ENCODE results near the gene TRIM54. TPM values are rescaled to one million over a fixed set of nuclear protein-coding genes. Genes with fewer than 3 reads are reported as not detected.

TRIM54 gene, protein sequence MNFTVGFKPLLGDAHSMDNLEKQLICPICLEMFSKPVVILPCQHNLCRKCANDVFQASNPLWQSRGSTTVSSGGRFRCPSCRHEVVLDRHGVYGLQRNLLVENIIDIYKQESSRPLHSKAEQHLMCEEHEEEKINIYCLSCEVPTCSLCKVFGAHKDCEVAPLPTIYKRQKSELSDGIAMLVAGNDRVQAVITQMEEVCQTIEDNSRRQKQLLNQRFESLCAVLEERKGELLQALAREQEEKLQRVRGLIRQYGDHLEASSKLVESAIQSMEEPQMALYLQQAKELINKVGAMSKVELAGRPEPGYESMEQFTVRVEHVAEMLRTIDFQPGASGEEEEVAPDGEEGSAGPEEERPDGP
- not detected in 2 replicates for total RNA-seq

DNA sequence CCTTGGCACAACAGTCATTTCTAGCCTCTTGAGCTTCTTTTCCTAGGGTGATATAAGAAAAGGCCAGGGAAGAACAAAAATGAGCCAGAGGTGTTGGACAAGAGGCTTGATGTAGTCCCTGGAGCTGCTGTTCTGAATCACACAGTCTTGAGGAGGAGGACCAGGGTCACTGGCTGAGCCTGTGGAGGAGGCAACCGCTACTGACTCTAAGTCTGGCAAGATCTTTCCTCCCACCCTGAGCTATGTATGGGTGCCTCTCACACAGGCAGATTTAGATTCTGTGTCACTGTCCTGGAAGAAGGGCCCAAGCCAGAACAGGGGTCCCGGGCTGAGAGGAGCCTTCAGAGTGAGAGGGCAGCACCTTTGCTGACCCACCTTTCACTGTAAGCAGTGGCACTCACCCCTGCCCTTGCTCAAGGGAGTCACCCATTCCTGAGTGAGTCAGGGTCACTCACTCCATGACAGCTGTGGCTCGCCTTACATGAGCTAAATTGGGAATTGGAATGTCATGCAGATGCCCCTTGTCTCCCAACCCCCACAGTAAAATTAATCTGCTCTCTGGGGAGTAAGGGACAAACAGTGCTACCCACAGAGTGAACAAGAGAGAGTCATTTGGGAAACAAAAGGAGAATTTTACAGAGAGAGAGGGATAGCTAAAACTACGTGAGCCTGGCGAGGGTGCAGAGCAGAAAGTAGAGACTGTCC is at the start of gene TRIM54:
Gene TRIM54, plus strand, starts transcription at position 575 of the 705 bp plus-strand sequence. CDS start 303 bp downstream, outside the sequence.

DNA sequence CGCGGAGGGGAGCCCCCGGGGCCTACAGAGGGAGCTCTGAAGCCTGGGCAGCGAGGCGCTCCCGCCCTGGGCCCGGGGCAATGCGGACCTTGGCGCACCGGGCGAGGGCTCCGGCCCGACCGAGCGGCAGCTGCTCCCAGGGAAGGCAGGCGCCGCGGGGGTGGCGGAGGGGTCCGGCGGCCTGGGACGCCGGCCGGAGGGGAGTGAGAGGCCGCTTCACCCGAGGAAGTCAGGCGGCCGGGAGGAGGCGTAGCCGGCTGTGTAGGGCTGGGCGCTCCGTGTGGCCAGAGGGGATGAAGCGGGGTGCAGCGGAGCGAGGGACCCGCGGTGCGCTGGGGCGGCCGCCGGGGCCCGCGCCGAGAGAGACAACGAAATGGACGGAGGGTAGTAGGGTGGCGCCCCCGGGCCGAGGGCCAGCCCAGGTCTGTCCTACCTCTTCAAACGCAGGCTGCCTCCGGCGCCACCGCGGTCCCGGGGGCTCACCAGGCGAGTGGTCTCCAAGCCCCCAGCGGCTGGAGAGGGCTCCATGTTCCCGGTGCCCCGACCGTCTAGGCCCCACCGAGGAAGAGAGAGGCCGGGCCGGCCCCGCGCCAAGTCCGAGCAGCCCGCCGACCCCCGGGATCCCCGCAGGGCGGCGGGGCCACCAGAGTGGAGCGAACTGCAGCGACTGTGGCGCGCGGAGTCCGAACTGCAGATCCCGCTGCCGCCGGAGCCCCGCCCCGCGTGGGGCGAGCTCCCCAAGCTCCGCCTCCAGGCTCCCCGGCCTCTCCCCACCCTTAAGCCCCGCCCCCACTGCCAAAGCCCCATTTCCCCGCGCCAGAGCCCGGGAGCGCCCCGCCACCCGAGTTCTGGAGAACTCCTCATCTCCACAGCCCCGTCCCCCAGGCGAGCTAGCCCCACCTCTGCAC is 19.6 kb upstream of the TRIM54 start, which contains the start of gene SLC30A3:
Gene SLC30A3, minus strand, starts transcription at position 669 of the 908 bp plus-strand sequence. Its CDS starts 141 bp downstream, at position 528.

DNA sequence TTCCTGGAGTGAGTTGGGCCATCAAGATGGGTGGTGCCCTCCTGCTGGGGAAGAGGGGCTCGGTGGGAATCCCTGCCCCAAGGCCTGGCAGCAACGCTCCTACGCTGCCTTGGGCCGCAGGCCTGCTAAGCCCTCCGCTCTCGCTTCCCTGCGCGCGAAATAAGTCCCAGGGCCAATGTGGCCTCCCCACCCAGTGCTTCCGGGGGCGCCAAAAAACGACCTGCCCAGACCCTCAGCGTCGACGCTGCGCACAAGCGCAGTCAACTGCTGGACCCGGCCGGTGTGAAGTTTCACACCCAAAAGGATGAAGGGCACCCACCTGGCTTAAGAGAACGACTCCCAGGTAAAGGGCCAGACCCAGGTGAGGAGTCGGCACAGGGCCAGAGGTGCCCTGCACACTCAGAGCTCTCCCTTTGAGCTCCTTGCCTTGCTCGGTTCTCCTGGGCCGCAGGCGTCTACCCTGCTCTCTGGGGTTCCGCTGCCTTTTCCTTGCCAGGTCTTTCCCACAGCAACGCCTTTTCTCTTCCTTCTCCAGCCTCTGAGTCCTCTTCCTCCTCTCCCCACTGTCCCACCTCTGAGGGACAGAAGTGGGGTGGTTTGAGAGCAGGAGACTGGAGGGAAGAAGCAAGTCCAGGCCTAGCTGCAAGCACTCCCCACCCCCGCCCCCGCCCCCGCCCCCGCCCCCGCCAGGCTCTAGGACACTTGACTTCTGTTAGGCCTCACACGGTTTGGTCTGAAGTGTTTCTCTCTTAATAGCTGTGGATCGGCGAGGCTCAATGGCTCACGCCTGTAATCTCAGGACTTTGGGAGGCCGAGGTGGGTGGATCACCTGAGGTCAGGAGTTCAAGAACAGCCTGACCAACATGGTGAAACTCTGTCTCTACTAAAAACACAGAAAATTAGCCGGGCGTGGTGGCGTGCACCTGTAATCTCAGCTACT is 6.7 kb upstream of the TRIM54 start, which contains the start of gene DNAJC5G:
Gene DNAJC5G, plus strand, starts transcription at position 223 of the 940 bp plus-strand sequence. CDS start 1,296 bp downstream, outside the sequence.

DNA sequence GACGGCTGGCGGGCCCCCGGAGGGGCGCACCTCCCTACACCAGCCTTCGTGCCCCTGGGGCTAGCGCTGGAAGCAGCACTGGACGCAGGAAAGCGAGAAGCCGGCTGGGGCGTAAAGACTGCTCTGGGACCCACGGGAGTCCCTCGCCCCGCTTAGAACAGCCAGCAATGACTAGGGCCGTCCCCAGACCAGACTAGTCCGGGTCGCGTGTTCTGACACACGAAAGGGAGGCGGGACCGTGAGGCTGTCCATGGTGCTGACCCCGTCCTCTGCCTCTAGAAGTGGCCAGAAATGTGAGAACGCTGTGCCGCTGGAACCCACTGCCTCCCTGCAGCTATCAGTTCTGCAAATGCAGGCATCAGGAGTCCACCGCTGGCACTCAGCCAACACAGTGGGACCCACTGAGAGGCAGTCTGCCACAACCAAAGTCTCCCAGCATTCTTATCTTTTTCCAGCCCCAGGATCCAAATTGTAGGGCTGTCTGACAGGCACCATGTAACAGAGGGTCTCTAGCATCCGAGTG is 26.2 kb downstream of the TRIM54 start, which contains the start of gene UCN:
Gene UCN, minus strand, starts transcription at position 87 of the 523 bp plus-strand sequence. CDS start 550 bp downstream, outside the sequence.

DNA sequence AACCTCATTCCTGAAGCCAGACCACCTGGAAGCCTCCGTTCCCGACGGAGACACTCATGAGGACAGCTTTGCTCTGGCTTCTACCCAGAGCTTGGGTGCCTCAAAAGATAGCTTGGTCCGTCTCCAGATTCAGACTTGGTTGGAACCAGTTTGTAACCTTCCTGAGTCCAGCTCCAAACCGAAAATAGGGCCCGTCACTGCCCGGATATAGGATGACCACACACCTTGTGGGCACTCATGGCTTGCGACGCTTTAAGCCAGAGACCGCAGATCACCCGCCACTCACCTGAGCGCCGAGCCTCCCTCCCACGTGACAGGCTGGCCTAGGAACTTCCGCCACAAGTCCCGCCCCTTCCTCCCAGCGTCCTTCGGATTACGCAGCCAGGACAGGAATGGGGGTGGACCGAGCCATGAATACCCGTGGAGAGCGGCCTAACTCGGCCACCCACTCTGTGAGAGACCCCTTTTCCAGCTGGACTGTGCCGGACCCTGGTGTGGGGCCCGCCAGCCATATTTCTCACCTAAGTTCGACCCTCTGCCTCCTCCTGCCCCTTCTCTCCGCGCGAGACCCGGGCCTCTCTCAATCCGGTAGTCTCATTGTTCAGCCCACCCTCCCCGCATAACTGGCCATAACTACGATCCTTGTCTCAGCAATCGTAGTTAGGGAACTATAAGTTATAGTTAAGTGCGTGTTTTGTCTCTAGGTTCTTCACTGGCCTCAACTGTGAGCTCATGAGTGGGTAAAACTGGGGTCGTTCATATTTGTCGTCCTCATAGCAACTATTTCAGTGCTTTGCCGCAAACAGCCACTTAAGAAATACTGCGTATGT is 40.8 kb downstream of the TRIM54 start, which contains the start of gene MPV17:
Gene MPV17, minus strand, starts transcription at position 332 of the 830 bp plus-strand sequence. CDS start 580 bp downstream, outside the sequence.

DNA sequence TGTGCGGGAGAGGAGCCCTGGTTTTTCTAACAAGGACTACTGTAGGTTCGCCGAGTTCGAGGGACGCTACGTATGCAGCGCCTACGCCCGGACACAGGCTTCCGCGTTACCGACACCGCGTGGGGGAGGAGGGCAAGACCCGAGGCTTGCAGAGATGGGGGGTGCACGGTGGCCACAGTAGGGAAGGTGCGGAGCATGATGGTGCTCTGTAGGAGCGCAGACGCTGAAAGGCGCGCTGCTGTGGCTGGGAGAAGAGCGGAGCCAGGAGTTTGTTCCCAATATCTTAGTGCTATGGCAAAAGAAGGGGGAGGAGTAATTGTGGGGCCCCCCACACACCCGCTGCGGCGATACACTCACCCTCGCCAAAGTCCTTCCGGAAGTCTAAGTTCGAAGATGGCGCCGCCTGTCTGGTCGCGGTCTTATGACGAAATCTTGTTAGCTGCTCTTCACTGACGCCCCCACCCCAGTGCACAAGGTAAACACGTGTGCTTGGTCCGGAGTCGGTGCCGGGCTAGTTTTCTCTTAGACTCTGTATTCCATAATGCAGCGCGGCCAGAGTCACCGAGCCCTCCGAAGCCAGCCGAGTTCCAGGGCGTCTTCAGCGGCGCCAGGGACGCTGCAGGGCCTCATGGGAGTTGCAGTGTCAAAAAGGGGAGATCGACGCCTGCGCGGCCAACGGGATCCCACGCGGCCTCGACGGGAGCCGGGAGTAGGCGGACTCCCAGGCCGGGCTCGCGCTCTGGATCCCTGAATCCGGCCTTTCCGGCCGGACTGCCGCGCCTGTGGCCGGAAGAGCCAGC is 74.4 kb downstream of the TRIM54 start, which contains the start of gene GTF3C2:
Gene GTF3C2, minus strand, starts transcription at position 383 of the 800 bp plus-strand sequence. CDS start 13,210 bp downstream, outside the sequence.

Other genes with a start within 250 kb of the TRIM54 start
- 22.2 and 28.2 TPM in 2 replicates for gene TMEM214, start 249.5 kb upstream of the TRIM54 start, total RNA-seq
- 19.3 and 23.4 TPM in 2 replicates for gene AGBL5, start 230.8 kb upstream of the TRIM54 start, total RNA-seq
- 257 and 386 TPM in 2 replicates for gene OST4, start 210.8 kb upstream of the TRIM54 start, total RNA-seq
- 5.8 and 6.1 TPM in 2 replicates for gene EMILIN1, start 203.8 kb upstream of the TRIM54 start, total RNA-seq
- gene KHK, start 195.7 kb upstream of the TRIM54 start, total RNA-seq, result 2.2 and 4.6 TPM in 2 replicates
- 0.70 and 3.2 TPM in 2 replicates for gene CGREF1, start 163.3 kb upstream of the TRIM54 start, total RNA-seq
- not detected in 2 replicates for gene ABHD1, start 158.6 kb upstream of the TRIM54 start, total RNA-seq
- gene PREB, start 147.8 kb upstream of the TRIM54 start, total RNA-seq, result 59.9 and 68.1 TPM in 2 replicates
- not detected in 2 replicates for gene PRR30, start 143.0 kb upstream of the TRIM54 start, total RNA-seq
- gene TCF23, start 133.4 kb upstream of the TRIM54 start, total RNA-seq, result not detected in 2 replicates
- 120 and 148 TPM in 2 replicates for gene ATRAID, start 70.4 kb upstream of the TRIM54 start, total RNA-seq
- gene SLC5A6, start 70.2 kb upstream of the TRIM54 start, total RNA-seq, result 29.6 and 40.1 TPM in 2 replicates
- gene CAD, start 65.1 kb upstream of the TRIM54 start, total RNA-seq, result 43.7 and 51.4 TPM in 2 replicates
- gene SLC30A3, start 19.4 kb upstream of the TRIM54 start, total RNA-seq, result not detected in 2 replicates
- gene DNAJC5G, start 7.0 kb upstream of the TRIM54 start, total RNA-seq, result not detected in 2 replicates
- gene UCN, start 26.0 kb downstream of the TRIM54 start, total RNA-seq, result 0.49 and 1.7 TPM in 2 replicates
- gene MPV17, start 40.7 kb downstream of the TRIM54 start, total RNA-seq, result 73.2 and 88.3 TPM in 2 replicates
- 38.6 and 48.0 TPM in 2 replicates for gene GTF3C2, start 74.3 kb downstream of the TRIM54 start, total RNA-seq
- 35.3 and 37.6 TPM in 2 replicates for gene EIF2B4, start 87.9 kb downstream of the TRIM54 start, total RNA-seq
- 86.1 and 106 TPM in 2 replicates for gene SNX17, start 88.2 kb downstream of the TRIM54 start, total RNA-seq
- 9.1 and 11.0 TPM in 2 replicates for gene ZNF513, start 98.3 kb downstream of the TRIM54 start, total RNA-seq
- 114 and 115 TPM in 2 replicates for gene PPM1G, start 127.2 kb downstream of the TRIM54 start, total RNA-seq
- gene NRBP1, start 146.2 kb downstream of the TRIM54 start, total RNA-seq, result 64.1 and 83.3 TPM in 2 replicates
- 44.1 and 86.7 TPM in 2 replicates for gene KRTCAP3, start 160.0 kb downstream of the TRIM54 start, total RNA-seq
- 8.2 and 9.2 TPM in 2 replicates for gene IFT172, start 207.3 kb downstream of the TRIM54 start, total RNA-seq
- gene FNDC4, start 212.8 kb downstream of the TRIM54 start, total RNA-seq, result 9.7 and 12.5 TPM in 2 replicates
- gene GCKR, start 214.4 kb downstream of the TRIM54 start, total RNA-seq, result not detected in 2 replicates

Data from airway epithelial cell (primary cell).